ENCODE results near the gene CDHR1.

CDHR1 gene

DNA sequence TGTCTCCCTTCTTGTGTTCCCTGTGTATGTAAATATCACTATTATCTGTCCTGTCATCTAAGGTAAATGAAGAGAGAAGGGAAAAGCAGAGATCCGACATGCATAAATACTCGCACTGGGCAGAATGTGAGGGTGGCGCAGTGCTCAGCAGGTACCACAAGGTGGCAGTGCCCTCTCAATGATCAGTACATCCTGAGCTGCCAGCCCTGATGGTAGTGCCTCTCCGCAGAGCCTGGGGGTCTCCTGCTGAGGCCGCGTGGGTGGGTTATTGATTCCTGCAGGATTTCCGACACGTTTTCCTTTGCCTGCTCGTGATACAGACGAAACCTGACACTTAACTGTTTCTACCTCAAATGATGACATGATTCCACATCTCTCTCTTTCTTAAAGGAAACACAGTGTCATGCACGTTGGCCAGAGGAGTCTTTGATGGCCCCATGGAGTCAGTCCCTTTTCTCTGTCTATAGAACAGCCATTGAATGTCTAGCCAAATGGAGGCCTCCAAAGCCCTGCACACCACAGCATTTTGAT lies 70.3 kb downstream of the CDHR1 start:
- peak; percentile 90 for DNase-seq (ENCODE audit: low spot score)

DNA sequence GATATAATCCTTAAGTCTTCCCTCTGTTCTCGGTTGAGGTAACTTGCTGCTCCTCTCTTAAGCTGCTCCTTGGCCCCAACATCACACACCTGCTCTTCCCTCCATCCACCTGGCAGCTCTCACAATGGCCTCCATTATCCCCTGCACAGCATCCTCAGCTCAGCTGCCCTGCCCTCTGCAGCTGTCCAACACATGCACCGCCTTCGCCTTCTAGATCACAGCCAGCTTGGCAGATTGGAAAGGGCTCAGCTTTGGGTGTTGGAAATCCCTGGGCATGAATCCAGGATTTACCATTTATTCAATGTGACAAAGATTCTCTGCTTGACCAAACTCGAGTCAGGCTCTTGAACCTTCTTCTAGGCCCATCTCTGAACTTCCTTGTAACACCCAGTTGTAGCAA lies 71.1 kb downstream of the CDHR1 start:
- peak; percentile 53 for DNase-seq (ENCODE audit: low spot score)

GRCh38 chr10:84267503-84268126 lies 73.3 kb downstream of the CDHR1 start:
- no peak for DNase-seq (ENCODE audit: low spot score)

- DNase-seq (ENCODE audit: low spot score), result no peak
Measured at GRCh38 chr10:84269162-84269561, 74.8 kb downstream of the CDHR1 start.
